ENCODE data around the gene SLC14A1. TPM values are rescaled to one million over a fixed set of nuclear protein-coding genes. Genes with fewer than 3 reads are reported as not detected.
A peak's percentile ranks its signal among the peaks of the same experiment; 100 is the strongest.

Gene SLC14A1
- total and polyA plus RNA-seq, 9 donors = 0.20 to 3.3 (median 0.43) TPM; not detected in 1

GRCh38 chr18:45688113-45688512 lies 35.9 kb upstream of the SLC14A1 start:
- Histone ChIP-seq H3K9me3 (no peaks in the 10 kb centered on the region), H3K36me3 (no peaks in the 10 kb centered on the region), H3K27me3 (no peaks in the 10 kb centered on the region), H3K4me3 (no peak overlapping the region), H3K27ac (no peak overlapping the region), H3K4me1 (ENCODE audit: insufficient read depth) (no peaks in the 10 kb centered on the region)
- TF ChIP-seq, protein P1, sequence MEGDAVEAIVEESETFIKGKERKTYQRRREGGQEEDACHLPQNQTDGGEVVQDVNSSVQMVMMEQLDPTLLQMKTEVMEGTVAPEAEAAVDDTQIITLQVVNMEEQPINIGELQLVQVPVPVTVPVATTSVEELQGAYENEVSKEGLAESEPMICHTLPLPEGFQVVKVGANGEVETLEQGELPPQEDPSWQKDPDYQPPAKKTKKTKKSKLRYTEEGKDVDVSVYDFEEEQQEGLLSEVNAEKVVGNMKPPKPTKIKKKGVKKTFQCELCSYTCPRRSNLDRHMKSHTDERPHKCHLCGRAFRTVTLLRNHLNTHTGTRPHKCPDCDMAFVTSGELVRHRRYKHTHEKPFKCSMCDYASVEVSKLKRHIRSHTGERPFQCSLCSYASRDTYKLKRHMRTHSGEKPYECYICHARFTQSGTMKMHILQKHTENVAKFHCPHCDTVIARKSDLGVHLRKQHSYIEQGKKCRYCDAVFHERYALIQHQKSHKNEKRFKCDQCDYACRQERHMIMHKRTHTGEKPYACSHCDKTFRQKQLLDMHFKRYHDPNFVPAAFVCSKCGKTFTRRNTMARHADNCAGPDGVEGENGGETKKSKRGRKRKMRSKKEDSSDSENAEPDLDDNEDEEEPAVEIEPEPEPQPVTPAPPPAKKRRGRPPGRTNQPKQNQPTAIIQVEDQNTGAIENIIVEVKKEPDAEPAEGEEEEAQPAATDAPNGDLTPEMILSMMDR (IDR thresholded peaks at IDR 0.05) = no peak
- TF ChIP-seq POLR2A (IDR thresholded peaks at IDR 0.05) = no peak
- DNase-seq = no peak
- WGBS, 3 donors = 76 to 84% (median 83%) methylated on average over 4 of the region's 4 CpGs
- intact Hi-C loops (cut with DNase I) = loop anchor here in 2 of 4 donors (10.0 kb wide), 2 partner anchors 197 to 207 kb away; no protein-coding TSS in a partner anchor

DNA sequence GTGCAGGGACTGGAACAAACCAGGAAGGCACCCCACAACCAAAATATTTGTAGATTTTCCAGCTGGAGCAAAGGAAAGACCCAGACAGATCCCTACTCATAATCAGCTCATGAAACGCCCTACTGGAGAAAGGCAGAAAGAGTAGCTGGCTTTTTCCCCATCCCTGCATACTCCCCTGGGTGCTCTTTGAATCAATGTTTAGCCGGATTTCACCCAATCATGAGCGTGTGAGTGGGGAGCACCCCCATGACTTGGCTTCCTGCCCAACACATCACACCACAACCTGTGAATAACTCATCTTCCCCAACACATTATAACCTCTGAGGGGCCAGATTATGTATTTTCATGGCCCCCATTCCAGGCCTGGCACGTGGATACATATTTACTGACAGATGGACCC lies 35.1 kb upstream of the SLC14A1 start:
- Histone ChIP-seq H3K4me3 (no peak overlapping the region), H3K4me1 (ENCODE audit: insufficient read depth) (no peaks in the 10 kb centered on the region), H3K27ac (no peak overlapping the region), H3K36me3 (no peaks in the 10 kb centered on the region), H3K9me3 (no peaks in the 10 kb centered on the region), H3K27me3 (no peaks in the 10 kb centered on the region)
- TF ChIP-seq POLR2A (IDR thresholded peaks at IDR 0.05) = no peak
- TF ChIP-seq, protein P1 (IDR thresholded peaks at IDR 0.05) = no peak
- TF ChIP-seq EP300 (IDR thresholded peaks at IDR 0.05) = no peak
- WGBS, 3 donors = 75 to 87% (median 76%) methylated on average over 4 of the region's 4 CpGs
- DNase-seq = no peak
- intact Hi-C loops (cut with DNase I) = loop anchor here in 2 of 4 donors (10.0 kb wide), 2 partner anchors 196 to 206 kb away; no protein-coding TSS in a partner anchor

- no peak for TF ChIP-seq EP300 (IDR thresholded peaks at IDR 0.05)
- TF ChIP-seq, protein P1 (IDR thresholded peaks at IDR 0.05) = no peak
- no peak for TF ChIP-seq POLR2A (IDR thresholded peaks at IDR 0.05)
- DNase-seq = no peak
- no peaks in the 10 kb centered on the region for H3K4me1 ChIP-seq (ENCODE audit: insufficient read depth)
- no peak overlapping the region for H3K27ac ChIP-seq
- intact Hi-C loops (cut with DNase I) = loop anchor here in 2 of 4 donors (10.0 kb wide), 2 partner anchors 195 to 205 kb away; no protein-coding TSS in a partner anchor
- no peaks in the 10 kb centered on the region for H3K9me3 ChIP-seq
- no peak overlapping the region for H3K4me3 ChIP-seq
- WGBS, 3 donors = 68 to 80% (median 76%) methylated on average over 4 of the region's 4 CpGs
- H3K36me3 ChIP-seq = no peaks in the 10 kb centered on the region
- H3K27me3 ChIP-seq = no peaks in the 10 kb centered on the region
Measured at GRCh38 chr18:45689396-45689795, 34.6 kb upstream of the SLC14A1 start.

GRCh38 chr18:45690975-45691815 lies 32.8 kb upstream of the SLC14A1 start:
- no peak for TF ChIP-seq EP300 (IDR thresholded peaks at IDR 0.05)
- TF ChIP-seq, protein P1 (IDR thresholded peaks at IDR 0.05) = peak; percentile 45 to 66 (median 47)
- intact Hi-C loops (cut with DNase I) = loop anchor here in 1 of 4 donors (5.0 kb wide), 1 partner anchor 281 kb away; no protein-coding TSS in a partner anchor
- H3K27ac ChIP-seq = no peak overlapping the region
- H3K9me3 ChIP-seq = peaks cover 0 to 3% of the 10 kb centered on the region in 2 donors
- 9 to 12% (median 10%) methylated on average over 12 of the region's 12 CpGs for WGBS, 3 donors
- peak; percentile 57 to 80 (median 74) for DNase-seq
- H3K36me3 ChIP-seq = no peaks in the 10 kb centered on the region
- no peaks in the 10 kb centered on the region for H3K4me1 ChIP-seq (ENCODE audit: insufficient read depth)
- no peak overlapping the region for H3K4me3 ChIP-seq
- H3K27me3 ChIP-seq = no peaks in the 10 kb centered on the region

Measured in ovary (tissue), 9 donors.